GM19239 (cell line): Measurements from ENCODE around the gene PTPRN2.
"Not testable (repeated sequence)": the region's sequence is repeated elsewhere in the genome, so short reads cannot be mapped to it uniquely, and the experiment has no call there.

Experiments used
- DNase-seq: peaks from one replicate; pipeline ENCODE4 v3.0.0; 2011; ENCODE audit warnings: low spot score; ENCODE audit not compliant: insufficient read length
- FAIRE-seq: peaks from 2 replicates; lab custom pipeline; 2011; peaks lifted over from hg19 to GRCh38; lab: Jason Lieb, UNC

Gene PTPRN2

GRCh38 chr7:157709531-157710251 is 877.9 kb downstream of the PTPRN2 start:
- DNase-seq: no peak
- FAIRE-seq: no peak

GRCh38 chr7:157708919-157709295 is 878.7 kb downstream of the PTPRN2 start:
- DNase-seq (no peak), FAIRE-seq (no peak)

- FAIRE-seq: no peak
- no peak for DNase-seq
These were observed 879.4 kb downstream of the PTPRN2 start for GRCh38 chr7:157707983-157708918.

- DNase-seq (no peak), FAIRE-seq (no peak)
These were observed 883.3 kb downstream of the PTPRN2 start for GRCh38 chr7:157704365-157704764.

GRCh38 chr7:157703534-157704195 is 884.0 kb downstream of the PTPRN2 start:
- DNase-seq (no peak), FAIRE-seq (no peak)

GRCh38 chr7:157703131-157703530 is 884.5 kb downstream of the PTPRN2 start:
- DNase-seq (no peak), FAIRE-seq (no peak)

- DNase-seq (no peak), FAIRE-seq (no peak)
These were observed 885.2 kb downstream of the PTPRN2 start for GRCh38 chr7:157702311-157703023.

- not testable (repeated sequence) for DNase-seq, FAIRE-seq
These were observed 886.0 kb downstream of the PTPRN2 start for GRCh38 chr7:157701395-157702180.

GRCh38 chr7:157700231-157701005 is 887.2 kb downstream of the PTPRN2 start:
- FAIRE-seq: no peak
- DNase-seq: no peak

GRCh38 chr7:157699357-157700013 is 888.1 kb downstream of the PTPRN2 start:
- DNase-seq (no peak), FAIRE-seq (no peak)

- FAIRE-seq, DNase-seq: not testable (repeated sequence)
These were observed 890.3 kb downstream of the PTPRN2 start for GRCh38 chr7:157697287-157697686.

- DNase-seq, FAIRE-seq: not testable (repeated sequence)
These were observed 892.0 kb downstream of the PTPRN2 start for GRCh38 chr7:157695609-157696008.

- FAIRE-seq (no peak), DNase-seq (no peak)
These were observed 893.3 kb downstream of the PTPRN2 start for GRCh38 chr7:157694376-157694665.

- DNase-seq (no peak), FAIRE-seq (no peak)
These were observed 893.9 kb downstream of the PTPRN2 start for GRCh38 chr7:157693521-157694375.

GRCh38 chr7:157693071-157693520 is 894.5 kb downstream of the PTPRN2 start:
- FAIRE-seq (no peak), DNase-seq (no peak)

- DNase-seq (no peak), FAIRE-seq (no peak)
These were observed 895.1 kb downstream of the PTPRN2 start for GRCh38 chr7:157692460-157693011.
